HG03159 (cell line): Measurements from ENCODE around the gene ECE1.
A peak's percentile ranks its signal among the peaks of the same experiment; 100 is the strongest.
"Not testable (repeated sequence)": the region's sequence is repeated elsewhere in the genome, so short reads cannot be mapped to it uniquely, and the experiment has no call there.

Experiments used
- ATAC-seq: cut with Tn5 transposase; IDR thresholded peaks from one replicate; pipeline ENCODE4 v1.9.1; 2021; ENCODE audit warnings: mild to moderate bottlenecking, moderate library complexity; ENCODE audit not compliant: unreplicated experiment

ECE1 gene

GRCh38 chr1:21189421-21189820, 100.8 kb downstream of the ECE1 start:
- ATAC-seq: no peak

- ATAC-seq: no peak
Observed at GRCh38 chr1:21188235-21188634, 102.0 kb downstream of the ECE1 start.

- ATAC-seq: no peak
Observed at GRCh38 chr1:21185221-21185731, 105.0 kb downstream of the ECE1 start.

DNA sequence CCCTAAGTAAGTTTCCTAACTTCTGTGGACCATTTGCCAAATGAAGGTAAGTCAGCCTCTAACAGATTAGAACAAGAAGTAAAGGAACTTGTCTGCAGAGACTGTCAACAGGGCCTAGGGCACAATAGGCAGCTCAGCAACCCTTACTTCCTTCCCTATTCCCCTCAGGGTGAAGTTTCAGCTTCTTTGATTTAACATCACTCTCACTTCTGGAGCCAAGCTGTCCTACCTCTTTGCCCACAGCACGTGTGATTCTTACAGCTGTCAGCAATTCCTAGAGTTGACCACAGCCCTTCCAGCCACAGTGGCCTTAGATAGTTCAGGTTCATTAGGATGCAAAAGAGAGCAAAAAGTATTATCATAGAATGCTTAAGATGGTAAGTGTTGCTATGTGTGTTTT, 106.0 kb downstream of the ECE1 start:
- no peak for ATAC-seq

- ATAC-seq: no peak
Observed at GRCh38 chr1:21182181-21182731, 108.0 kb downstream of the ECE1 start.

- not testable (repeated sequence) for ATAC-seq
Observed at GRCh38 chr1:21178271-21178670, 112.0 kb downstream of the ECE1 start.

DNA sequence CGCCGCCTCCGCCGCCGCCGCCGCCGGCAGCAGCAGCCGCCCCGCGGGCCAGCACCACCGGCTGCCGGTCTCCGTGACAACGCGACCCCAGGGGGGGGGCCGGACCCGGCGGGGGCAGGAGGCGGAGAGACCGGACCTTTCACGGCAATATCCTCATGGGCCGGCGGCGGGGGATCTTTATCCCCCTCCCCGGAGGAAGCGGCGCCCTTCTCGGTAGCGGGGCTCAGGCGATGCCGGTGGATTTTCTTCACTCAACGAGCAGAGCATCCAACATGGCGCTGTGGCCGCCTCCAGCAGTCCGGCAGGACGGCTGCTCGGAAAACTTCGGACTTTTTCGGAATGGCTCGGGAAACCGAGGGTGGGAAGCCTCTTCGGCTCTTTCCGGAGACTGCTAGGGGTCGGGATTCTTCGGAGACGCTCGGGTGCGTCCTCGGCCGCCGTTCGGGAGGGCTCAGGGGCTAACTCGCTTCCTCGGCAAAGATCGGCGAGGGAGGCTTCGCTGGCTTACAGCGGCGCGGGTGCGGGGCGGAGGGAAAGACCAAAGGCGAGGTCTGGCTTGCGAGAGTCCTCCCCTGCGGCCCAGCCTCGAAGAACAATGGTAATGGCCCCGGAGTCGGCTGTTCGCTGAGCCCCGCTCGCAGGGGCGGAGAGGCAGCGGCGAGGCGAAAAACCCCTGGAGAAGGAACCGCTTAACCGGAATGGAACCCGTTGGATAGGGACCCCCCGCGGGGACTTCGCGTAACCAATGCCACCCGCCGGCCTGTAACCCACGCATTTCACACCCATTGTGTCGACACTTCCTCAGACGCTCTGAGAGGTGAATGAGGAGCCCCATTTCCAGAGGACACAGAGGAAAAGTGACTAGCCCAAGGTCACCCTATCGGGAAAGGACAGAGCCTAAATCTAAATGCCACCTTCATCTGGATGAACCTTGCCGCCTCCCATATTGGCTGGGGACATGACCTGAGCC, 113.4 kb downstream of the ECE1 start, which contains the start of gene EIF4G3:
TSS of gene EIF4G3 (minus strand) at position 312 of the 970 bp plus-strand sequence. CDS start 174,155 bp downstream, outside the sequence.
- peak; percentile 86 for ATAC-seq

DNA sequence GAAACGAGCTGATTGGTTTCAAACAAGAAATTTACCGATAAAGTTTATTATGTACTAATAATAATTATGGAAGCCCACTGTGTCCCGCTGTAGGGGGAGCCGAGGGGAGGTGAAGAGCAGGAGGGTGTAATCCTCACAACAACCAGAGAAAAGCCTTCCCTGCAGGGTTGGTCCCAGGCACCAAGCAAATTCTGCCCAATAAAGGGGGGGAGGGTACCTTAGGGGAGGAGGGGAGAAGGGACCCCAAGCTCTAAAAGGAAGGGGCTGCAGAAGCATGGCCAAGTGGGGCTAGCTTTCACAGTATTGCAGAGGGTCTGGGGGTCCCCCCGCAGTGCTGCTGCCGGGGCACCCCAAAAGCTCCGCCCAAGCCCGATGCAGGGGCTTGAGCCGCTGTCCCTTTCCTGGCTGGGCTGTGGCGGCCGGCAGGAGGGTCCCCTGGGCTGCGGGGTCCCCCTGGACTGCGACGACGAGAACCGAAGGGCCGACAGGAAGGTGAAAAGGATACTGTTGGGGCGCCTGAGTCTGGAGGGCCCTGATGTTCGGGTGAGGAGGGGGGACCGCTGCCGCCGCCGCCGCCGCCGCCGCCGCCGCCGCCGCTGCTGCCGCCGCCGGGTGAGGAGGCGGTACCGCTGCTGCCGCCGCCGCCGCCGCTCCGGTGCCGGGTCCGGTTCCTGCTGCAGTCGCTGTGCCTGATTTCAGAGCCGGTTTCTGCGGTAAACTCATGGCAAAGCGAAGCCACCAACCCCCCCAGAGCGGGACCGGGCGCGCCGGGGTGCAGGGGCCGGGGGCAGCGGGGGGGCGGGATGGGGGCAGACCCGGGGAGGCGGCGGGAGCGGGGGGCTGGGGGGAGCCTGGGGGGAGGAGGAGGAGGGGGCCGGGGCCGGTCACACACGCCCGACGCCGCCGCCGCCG, 114.3 kb downstream of the ECE1 start:
- peak; percentile 13 for ATAC-seq

DNA sequence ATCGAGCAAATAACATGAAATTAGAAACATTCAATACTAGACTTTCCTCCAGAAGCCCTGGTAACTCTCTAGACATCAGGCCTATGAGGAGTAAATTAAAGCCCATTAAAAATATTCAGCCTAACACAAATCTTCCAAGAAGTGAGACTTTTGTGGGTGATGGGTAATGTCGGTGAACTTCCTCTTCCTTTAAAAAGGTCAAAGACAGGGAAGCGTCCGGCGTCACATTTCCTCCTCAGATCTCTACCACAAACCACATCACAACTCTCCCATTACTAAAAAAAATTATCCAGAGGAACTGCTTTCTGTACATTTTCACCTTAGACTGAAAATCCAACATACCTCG, 115.0 kb downstream of the ECE1 start:
- ATAC-seq: no peak

DNA sequence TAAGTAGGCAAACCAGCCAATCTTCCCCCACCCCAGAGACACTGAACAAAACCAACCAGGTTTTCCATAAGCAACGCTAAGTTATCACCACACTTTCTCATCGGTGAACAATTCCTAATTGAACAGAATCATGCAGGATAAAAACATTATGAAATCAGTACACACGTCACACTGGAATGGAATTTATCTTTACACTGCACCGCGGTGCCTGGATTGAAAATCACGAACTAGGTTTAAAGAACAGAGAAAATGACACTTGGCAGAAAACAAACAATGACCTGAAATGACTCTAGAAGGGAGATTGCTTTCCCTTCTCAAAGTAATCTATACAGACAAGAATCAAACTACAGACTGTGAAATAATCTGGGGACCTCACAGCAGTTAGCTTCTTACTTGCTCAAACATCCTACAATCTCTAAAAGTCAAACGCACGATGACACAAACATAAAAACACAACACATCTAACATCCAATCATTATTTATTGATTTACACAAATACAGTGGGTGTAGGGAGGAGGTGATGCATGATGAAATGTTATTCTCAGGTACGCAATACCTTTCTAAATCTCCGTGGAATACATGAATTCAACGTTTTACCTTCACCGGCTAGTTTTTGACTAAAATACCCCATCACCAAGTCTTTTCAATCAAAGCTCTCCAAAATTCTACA, 115.5 kb downstream of the ECE1 start:
- ATAC-seq: no peak

DNA sequence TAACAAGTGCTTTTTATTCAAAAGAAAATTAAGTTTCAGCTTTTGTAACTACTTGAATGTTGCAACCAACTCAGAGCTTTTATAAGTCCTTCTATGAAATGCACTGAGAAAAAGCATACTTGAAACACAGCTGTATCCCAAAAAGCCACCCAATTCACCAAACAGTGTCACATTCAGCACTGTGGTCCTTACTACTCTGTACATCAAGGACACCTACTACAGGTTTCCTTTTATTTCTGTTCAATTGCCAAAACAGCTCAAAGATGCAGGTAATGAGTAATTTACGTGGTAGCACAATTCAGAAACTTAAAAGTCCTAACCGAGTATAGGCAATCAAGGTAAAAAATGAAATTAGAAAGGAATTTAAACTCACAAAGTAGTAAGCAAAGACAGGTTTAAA, 116.0 kb downstream of the ECE1 start:
- no peak for ATAC-seq

GRCh38 chr1:21173096-21173495, 117.2 kb downstream of the ECE1 start:
- ATAC-seq: not testable (repeated sequence)

- ATAC-seq: not testable (repeated sequence)
Observed at GRCh38 chr1:21170837-21171236, 119.4 kb downstream of the ECE1 start.

DNA sequence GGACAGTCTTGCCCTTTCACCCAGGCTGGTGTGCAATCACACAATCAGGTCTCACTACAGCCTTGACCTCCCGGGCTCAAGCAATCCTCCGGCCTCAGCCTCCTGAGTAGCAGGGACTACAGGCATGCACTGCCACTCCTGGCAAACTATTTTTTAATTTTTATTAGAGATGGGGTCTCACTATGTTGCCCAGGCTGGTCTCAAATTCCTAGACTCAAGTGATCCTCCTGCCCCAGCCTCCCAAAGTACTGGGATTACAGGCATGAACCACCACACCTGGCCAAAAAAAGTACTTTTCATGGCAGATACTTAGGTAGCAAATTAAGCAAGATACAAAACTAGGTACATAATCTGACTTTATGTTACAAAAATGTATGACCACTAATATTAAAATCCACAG, 121.8 kb downstream of the ECE1 start:
- ATAC-seq: no peak
